Effector CD8-positive, alpha-beta T cell (primary cell): ENCODE data around the gene CSTF3.
"Not testable (repeated sequence)": the region's sequence is repeated elsewhere in the genome, so short reads cannot be mapped to it uniquely, and the experiment has no call there.

ENCODE experiments used
- DNase-seq: peaks from one replicate; lab custom pipeline; 2025; lab: John Stamatoyannopoulos, UW
- total RNA-seq, 4 experiments: gene quantifications; one replicate each; lab custom pipeline; 2026; lab: John Stamatoyannopoulos, UW

The CSTF3 gene
- 18.6 to 27.3 (median 24.7) reads per million in 4 experiments for total RNA-seq

- DNase-seq = peak; percentile 98
Observed at GRCh38 chr11:33161120-33162005, at the start of gene CSTF3. TSS of gene CSTF3 (minus strand) at chr11:33161480. CDS start at chr11:33161325, 155 bp downstream.

- no peak for DNase-seq
Observed at GRCh38 chr11:33208150-33208549, 46.9 kb upstream of the CSTF3 start.

DNA sequence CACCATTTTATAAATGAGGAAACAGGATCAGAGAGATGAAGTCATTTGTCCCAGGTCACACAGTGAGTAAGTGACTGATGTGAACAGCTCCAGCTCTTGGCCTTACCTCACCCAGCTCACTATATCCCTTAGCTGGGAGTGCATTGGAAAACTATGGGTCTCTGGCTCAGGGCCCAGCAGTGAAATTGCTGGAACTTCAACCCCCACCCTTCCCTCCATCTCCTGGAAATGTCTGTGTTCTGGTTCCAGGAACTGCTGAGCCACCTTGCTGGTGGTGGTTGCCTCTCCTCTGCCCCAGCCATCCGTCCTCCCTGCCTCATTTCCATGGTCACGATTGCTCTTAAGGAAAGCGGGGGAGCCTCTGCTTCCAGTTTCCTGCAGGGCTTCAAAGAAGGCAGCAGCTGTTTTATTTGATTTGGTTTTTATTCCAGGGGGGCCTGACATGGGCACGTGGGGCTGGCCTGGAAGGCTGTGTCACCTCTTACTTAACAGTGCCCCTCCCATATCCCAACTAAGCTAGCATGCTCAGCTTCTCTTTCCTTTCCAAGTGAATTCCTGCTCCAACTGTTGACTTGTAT lies 46.2 kb upstream of the CSTF3 start:
- no peak for DNase-seq

- no peak for DNase-seq
Observed at GRCh38 chr11:33197915-33198727, 36.8 kb upstream of the CSTF3 start.

DNA sequence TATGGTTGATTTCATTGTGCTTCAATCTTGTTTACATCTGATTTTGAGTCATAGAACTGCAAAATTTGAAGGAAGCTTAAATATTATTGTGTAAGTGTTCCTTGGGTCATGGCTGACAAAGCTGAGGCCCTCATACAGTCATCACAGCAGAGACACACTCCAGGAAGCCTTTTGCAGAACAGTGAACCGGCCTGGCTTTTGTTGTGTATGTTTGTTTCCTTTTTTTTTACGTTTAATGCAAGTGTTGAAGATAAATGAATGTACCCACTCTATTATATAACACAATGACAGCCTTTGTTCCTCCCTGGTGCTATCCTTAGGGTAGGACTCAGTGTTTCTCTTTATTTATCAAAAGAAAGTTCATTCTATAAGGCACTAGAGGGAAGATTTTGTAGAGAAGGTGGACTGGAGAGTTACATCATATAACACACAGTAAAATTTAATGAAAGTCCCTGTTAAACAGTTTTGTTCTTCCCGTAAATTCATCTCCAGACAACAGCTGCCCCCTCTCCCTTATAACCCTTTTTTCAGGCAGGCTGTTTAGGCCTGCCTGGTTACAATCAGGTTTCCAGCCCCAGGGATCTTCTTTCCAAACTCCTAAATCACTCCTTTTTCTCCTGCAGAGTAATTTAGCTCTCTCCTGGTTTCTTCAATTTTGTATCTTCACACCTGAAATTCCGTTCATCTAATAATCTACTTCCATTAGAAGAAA lies 34.3 kb upstream of the CSTF3 start:
- DNase-seq = no peak

DNA sequence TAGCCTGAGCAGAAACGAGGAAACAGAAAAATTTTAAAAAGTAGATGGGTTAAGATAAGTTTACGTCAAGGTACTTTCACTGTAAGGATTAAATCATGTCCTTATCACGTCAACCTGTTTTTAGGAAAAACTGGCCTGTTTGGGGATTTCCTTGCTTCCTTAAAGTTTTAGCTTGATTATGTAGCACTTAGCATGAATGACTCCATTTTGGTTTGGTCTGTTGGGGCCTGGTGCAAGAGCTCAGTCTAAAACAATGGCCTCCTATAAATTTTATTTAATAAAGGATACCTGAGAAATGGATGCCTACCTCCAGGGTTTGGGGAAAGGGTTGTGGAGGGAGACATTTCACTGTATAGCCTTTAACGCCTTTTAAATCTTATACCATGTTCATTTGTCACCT lies 33.2 kb upstream of the CSTF3 start:
- no peak for DNase-seq

- DNase-seq = no peak
Observed at GRCh38 chr11:33191467-33191866, 30.2 kb upstream of the CSTF3 start.

- no peak for DNase-seq
Observed at GRCh38 chr11:33187998-33188722, 26.9 kb upstream of the CSTF3 start.

DNA sequence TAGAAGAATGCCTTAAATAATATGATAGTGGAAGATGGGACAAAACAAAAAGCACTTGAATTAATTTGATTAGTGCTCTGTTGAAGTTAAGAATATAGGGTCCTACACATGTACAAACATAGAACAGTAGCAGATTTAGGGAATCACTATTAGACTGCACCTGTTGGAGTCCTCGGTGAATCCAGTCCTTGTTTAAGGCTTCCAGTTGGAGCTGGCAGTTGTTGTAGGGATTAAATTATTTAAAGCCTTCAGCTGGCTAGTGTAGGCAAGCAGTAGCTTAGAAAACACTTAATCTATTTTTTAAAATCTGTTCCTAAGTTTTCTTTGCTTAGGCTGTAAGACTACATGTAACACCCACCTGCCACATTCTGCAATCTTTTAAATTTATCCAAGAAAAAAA lies 24.5 kb upstream of the CSTF3 start:
- no peak for DNase-seq

DNA sequence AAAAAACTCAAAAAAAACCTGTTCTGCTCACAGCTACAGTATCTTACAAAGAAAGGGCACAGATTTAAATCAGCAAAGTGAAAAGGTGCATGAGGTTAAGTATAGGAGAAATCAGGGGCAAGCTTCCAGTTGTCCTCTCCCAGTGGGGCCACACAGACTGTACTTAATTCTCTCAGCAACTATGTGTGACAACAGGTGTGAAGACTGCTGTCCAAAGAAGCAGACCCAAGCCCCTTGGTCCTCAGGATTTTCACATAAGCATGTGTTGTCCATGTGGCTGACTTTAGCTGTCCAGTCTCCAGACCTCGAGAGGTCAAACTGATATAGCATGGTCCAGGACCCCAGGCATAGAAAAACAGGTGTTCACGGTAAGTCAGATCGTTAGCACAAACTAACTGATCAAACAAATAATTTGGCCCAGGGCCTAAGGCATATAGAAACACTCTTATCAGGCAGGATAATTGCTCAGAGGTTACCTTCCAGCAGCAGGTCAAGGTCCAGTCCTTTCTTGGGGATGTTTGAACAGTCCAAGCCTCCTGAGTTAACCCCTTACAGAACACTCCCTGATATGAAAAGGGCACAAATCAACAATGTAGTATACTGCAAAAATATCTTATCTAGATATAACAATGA lies 21.1 kb upstream of the CSTF3 start:
- DNase-seq = no peak

GRCh38 chr11:33179348-33179803 lies 18.1 kb upstream of the CSTF3 start:
- DNase-seq = no peak

- no peak for DNase-seq
Observed at GRCh38 chr11:33178443-33179180, 17.3 kb upstream of the CSTF3 start.

GRCh38 chr11:33177676-33178336 lies 16.5 kb upstream of the CSTF3 start:
- DNase-seq = no peak

DNA sequence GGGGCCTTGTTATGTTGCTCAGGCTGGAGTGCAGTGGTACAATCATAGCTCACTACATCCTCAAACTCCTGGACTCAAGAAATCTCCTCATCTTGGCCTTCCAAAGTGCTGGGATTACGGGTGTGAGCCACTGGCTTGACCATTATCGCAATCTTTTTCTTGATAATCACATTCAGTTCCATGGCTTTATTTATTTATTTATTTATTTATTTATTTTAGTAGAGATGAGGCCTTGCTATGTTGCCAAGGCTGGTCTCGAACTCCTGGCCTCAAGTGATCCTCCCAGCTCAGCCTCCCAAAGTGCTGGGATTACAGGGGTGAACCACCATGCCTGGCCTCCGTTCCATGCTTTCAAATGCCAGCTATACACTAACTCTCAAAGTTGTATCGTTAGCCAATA lies 15.5 kb upstream of the CSTF3 start:
- DNase-seq = not testable (repeated sequence)

- no peak for DNase-seq
Observed at GRCh38 chr11:33172996-33173395, 11.7 kb upstream of the CSTF3 start.

DNA sequence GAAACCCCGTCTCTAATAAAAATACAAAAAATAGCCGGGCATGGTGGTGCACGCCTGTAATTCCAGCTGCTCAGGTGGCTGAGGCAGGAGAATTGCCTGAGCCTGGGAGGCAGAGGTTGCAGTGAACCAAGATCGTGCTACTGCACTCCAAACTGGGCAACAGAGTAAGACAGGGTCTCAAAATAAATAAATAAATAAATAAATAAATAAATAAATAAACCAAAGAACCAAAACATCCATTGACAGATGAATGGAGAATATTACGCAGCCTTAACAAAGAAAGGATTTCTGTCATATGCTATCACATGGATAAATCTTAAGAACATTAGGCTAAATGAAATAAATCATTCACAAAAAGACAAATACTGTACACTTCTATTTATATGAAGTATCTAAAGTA lies 11.1 kb upstream of the CSTF3 start:
- no peak for DNase-seq

GRCh38 chr11:33171251-33171650 lies 10.0 kb upstream of the CSTF3 start:
- DNase-seq = no peak

DNA sequence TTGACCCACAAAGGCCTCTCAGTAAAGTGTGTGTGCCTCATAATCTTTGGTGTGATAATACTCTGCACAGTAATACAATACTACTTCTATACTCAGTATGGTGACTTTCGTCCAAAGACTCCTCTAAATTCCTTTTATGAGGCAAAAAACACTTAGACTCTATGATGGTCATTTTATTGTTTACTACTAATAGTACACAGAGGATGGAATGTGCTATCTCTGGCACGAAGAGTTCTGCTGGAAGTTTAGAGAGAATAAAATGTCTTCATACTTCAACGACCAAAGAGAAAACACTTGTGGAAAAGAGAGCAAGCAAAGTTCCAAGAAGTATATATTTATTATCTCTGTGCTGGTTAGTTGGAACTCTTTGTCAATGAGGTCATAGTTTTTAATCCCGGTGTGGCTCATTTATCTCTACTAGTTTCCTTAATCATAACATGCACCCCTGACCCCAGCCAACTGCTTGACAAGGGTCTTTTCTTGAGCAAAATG lies 7.5 kb upstream of the CSTF3 start:
- DNase-seq = no peak

GRCh38 chr11:33162831-33163230 lies 1.6 kb upstream of the CSTF3 start:
- DNase-seq = no peak
